ENCODE data around the gene UBE2U.

Gene UBE2U

DNA sequence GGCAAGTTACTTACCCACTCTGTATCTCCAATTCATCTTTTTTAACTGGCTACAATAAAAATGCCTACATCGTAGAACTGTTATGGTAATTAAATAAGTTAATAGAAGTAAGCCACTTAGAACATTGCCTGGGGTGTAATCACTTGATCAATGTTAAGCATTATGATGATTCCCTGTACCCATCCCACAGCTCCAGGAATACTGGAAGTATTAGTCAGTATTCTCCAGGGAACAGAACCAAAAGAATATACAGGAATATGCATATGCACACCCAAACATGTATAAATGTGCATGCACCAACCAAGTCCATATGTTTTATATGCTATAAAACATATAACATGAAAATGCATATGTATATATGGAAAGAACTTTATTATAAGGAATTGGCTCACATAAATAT lies 107.3 kb downstream of the UBE2U start:
- Histone ChIP-seq H3K27me3 (ENCODE audit: control insufficient read depth, low read length) (peaks cover 2% of the 10 kb centered on the region; the same call in 1 of the 2 replicates), H3K9me2 (replicated peaks; ENCODE audit: control insufficient read depth, low read length) (no peaks in the 10 kb centered on the region), H3K9me3 (ENCODE audit: control insufficient read depth, insufficient read depth, low read length) (no peaks in the 10 kb centered on the region), H3K27ac (ENCODE audit: low read depth, low read length) (no peak overlapping the region), H4K20me1 (ENCODE audit: control insufficient read depth, insufficient read depth, low read depth, low read length) (no peaks in the 10 kb centered on the region), H3F3A (ENCODE audit: control insufficient read depth, insufficient read depth) (no peaks in the 10 kb centered on the region), H3K4me1 (ENCODE audit: control insufficient read depth, low read length) (no peaks in the 10 kb centered on the region), H3K79me2 (ENCODE audit: control insufficient read depth, low read length) (no peaks in the 10 kb centered on the region), H3K4me2 (ENCODE audit: low read length) (no peak overlapping the region), H3K4me3 (ENCODE audit: low read length) (no peak overlapping the region), H3K36me3 (ENCODE audit: control insufficient read depth, low read length) (no peaks in the 10 kb centered on the region)
- TF ChIP-seq EZH2phosphoT487 (IDR thresholded peaks at IDR 0.05; ENCODE audit: borderline replicate concordance, low read length) = no peak
- TF ChIP-seq, protein P1, sequence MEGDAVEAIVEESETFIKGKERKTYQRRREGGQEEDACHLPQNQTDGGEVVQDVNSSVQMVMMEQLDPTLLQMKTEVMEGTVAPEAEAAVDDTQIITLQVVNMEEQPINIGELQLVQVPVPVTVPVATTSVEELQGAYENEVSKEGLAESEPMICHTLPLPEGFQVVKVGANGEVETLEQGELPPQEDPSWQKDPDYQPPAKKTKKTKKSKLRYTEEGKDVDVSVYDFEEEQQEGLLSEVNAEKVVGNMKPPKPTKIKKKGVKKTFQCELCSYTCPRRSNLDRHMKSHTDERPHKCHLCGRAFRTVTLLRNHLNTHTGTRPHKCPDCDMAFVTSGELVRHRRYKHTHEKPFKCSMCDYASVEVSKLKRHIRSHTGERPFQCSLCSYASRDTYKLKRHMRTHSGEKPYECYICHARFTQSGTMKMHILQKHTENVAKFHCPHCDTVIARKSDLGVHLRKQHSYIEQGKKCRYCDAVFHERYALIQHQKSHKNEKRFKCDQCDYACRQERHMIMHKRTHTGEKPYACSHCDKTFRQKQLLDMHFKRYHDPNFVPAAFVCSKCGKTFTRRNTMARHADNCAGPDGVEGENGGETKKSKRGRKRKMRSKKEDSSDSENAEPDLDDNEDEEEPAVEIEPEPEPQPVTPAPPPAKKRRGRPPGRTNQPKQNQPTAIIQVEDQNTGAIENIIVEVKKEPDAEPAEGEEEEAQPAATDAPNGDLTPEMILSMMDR (IDR thresholded peaks at IDR 0.05; ENCODE audit: low read depth, low read length, poor library complexity, severe bottlenecking) = no peak

DNA sequence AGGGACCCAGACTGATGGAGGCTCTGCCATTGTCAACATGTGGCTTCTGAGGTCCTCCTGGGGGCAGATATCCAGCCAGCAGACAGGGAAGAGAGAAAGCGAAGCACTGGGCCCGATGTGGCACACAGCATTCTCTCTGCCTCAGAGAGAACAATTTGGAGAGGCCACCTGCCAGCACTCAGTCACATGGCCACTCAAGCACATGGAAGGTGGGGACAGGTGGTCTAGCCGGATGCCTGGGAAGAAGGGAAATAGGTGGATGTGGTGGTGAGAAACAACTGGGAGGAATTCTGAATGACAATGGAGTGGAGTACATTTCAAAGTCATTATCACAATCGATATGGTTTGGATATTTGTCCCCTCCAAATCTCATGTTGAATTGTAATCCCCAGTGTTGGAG lies 109.0 kb downstream of the UBE2U start:
- TF ChIP-seq, protein P1 (IDR thresholded peaks at IDR 0.05; ENCODE audit: low read depth, low read length, poor library complexity, severe bottlenecking) = no peak
- no peak for TF ChIP-seq EZH2phosphoT487 (IDR thresholded peaks at IDR 0.05; ENCODE audit: borderline replicate concordance, low read length)
- no peaks in the 10 kb centered on the region for H3K79me2 ChIP-seq (ENCODE audit: control insufficient read depth, low read length)
- no peak overlapping the region for H3K27ac ChIP-seq (ENCODE audit: low read depth, low read length)
- peaks cover 3% of the 10 kb centered on the region; the same call in 1 of the 2 replicates for H3K27me3 ChIP-seq (ENCODE audit: control insufficient read depth, low read length)
- no peaks in the 10 kb centered on the region for H3K9me2 ChIP-seq (replicated peaks; ENCODE audit: control insufficient read depth, low read length)
- no peaks in the 10 kb centered on the region for H3K9me3 ChIP-seq (ENCODE audit: control insufficient read depth, insufficient read depth, low read length)
- H3K4me3 ChIP-seq (ENCODE audit: low read length) = no peak overlapping the region
- H4K20me1 ChIP-seq (ENCODE audit: control insufficient read depth, insufficient read depth, low read depth, low read length) = no peaks in the 10 kb centered on the region
- H3K4me2 ChIP-seq (ENCODE audit: low read length) = no peak overlapping the region
- no peaks in the 10 kb centered on the region for H3F3A ChIP-seq (ENCODE audit: control insufficient read depth, insufficient read depth)
- H3K36me3 ChIP-seq (ENCODE audit: control insufficient read depth, low read length) = no peaks in the 10 kb centered on the region
- no peaks in the 10 kb centered on the region for H3K4me1 ChIP-seq (ENCODE audit: control insufficient read depth, low read length)

DNA sequence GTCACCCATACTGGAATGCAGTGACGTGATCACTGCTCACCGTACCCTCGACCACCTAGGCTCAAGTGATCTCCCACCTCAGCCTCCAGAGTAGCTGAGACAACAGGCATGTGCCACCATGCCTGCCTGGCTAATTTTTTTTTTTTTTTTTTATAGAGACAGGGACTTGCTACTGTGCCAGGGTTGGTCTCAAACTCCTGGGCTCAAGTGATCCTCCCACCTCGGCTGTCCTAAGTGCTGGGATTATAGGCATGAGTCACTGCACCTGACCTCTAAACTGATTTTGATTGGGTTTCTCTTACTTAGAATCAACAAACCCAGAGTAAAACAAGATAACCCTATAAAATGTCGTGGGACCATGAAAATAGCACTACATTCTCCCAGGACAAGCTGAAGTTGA lies 112.0 kb downstream of the UBE2U start:
- Histone ChIP-seq H3K36me3 (ENCODE audit: control insufficient read depth, low read length) (no peaks in the 10 kb centered on the region), H4K20me1 (ENCODE audit: control insufficient read depth, insufficient read depth, low read depth, low read length) (no peaks in the 10 kb centered on the region), H3K4me3 (ENCODE audit: low read length) (no peak overlapping the region), H3K27ac (ENCODE audit: low read depth, low read length) (no peak overlapping the region), H3K27me3 (ENCODE audit: control insufficient read depth, low read length) (peaks cover 3% of the 10 kb centered on the region; the same call in 1 of the 2 replicates), H3K9me2 (replicated peaks; ENCODE audit: control insufficient read depth, low read length) (no peaks in the 10 kb centered on the region), H3K4me1 (ENCODE audit: control insufficient read depth, low read length) (no peaks in the 10 kb centered on the region), H3K9me3 (ENCODE audit: control insufficient read depth, insufficient read depth, low read length) (no peaks in the 10 kb centered on the region), H3K79me2 (ENCODE audit: control insufficient read depth, low read length) (no peaks in the 10 kb centered on the region), H3K4me2 (ENCODE audit: low read length) (no peak overlapping the region), H3F3A (ENCODE audit: control insufficient read depth, insufficient read depth) (no peaks in the 10 kb centered on the region)
- TF ChIP-seq, protein P1 (IDR thresholded peaks at IDR 0.05; ENCODE audit: low read depth, low read length, poor library complexity, severe bottlenecking) = no peak
- no peak for TF ChIP-seq EZH2phosphoT487 (IDR thresholded peaks at IDR 0.05; ENCODE audit: borderline replicate concordance, low read length)
